HG03095 (cell line): ENCODE data around the gene INTU.
"Not testable (repeated sequence)": the region's sequence is repeated elsewhere in the genome, so short reads cannot be mapped to it uniquely, and the experiment has no call there.

ENCODE experiments used
- ATAC-seq: cut with Tn5 transposase; IDR thresholded peaks from one replicate; pipeline ENCODE4 v1.9.1; 2021; ENCODE audit warnings: moderate library complexity; ENCODE audit not compliant: unreplicated experiment

Gene INTU

GRCh38 chr4:127632420-127633403 is at the start of gene INTU:
Gene INTU (plus strand): TSS chr4:127632957. CDS start chr4:127633035, 78 bp downstream.
- ATAC-seq: peak; percentile 90

GRCh38 chr4:127586496-127586895 is 46.3 kb upstream of the INTU start:
- ATAC-seq: not testable (repeated sequence)

GRCh38 chr4:127586922-127587571 is 45.7 kb upstream of the INTU start:
- ATAC-seq: peak; percentile 94

- not testable (repeated sequence) for ATAC-seq
Observed at GRCh38 chr4:127589153-127589552, 43.6 kb upstream of the INTU start.

GRCh38 chr4:127598656-127599055 is 34.1 kb upstream of the INTU start:
- ATAC-seq: no peak

- ATAC-seq: no peak
Observed at GRCh38 chr4:127601029-127601428, 31.7 kb upstream of the INTU start.

- no peak for ATAC-seq
Observed at GRCh38 chr4:127604949-127605709, 27.6 kb upstream of the INTU start.

GRCh38 chr4:127606823-127607222 is 25.9 kb upstream of the INTU start:
- no peak for ATAC-seq

- no peak for ATAC-seq
Observed at GRCh38 chr4:127609484-127609883, 23.3 kb upstream of the INTU start.

GRCh38 chr4:127610488-127610887 is 22.3 kb upstream of the INTU start:
- ATAC-seq: no peak

GRCh38 chr4:127616898-127617297 is 15.9 kb upstream of the INTU start:
- no peak for ATAC-seq

- no peak for ATAC-seq
Observed at GRCh38 chr4:127618427-127618826, 14.3 kb upstream of the INTU start.

- ATAC-seq: no peak
Observed at GRCh38 chr4:127622621-127622920, 10.2 kb upstream of the INTU start.

GRCh38 chr4:127622921-127623796 is 9.6 kb upstream of the INTU start:
- no peak for ATAC-seq

GRCh38 chr4:127623797-127624083 is 9.0 kb upstream of the INTU start:
- ATAC-seq: no peak

- ATAC-seq: no peak
Observed at GRCh38 chr4:127624173-127624572, 8.6 kb upstream of the INTU start.

- ATAC-seq: no peak
Observed at GRCh38 chr4:127629371-127629770, 3.4 kb upstream of the INTU start.

- no peak for ATAC-seq
Observed at GRCh38 chr4:127630152-127630551, 2.6 kb upstream of the INTU start.

- no peak for ATAC-seq
Observed at GRCh38 chr4:127631420-127631819, 1.3 kb upstream of the INTU start.

GRCh38 chr4:127634181-127634580 is 1.4 kb downstream of the INTU start:
- no peak for ATAC-seq

- no peak for ATAC-seq
Observed at GRCh38 chr4:127641524-127641923, 8.8 kb downstream of the INTU start.
